ENCODE measurements around the gene TMPRSS9. TPM values are rescaled to one million over a fixed set of nuclear protein-coding genes. Genes with fewer than 3 reads are reported as not detected.

TMPRSS9 gene
- total and polyA plus RNA-seq, 2 experiments from 2014 or later = 0.28 TPM; not detected in 1

DNA sequence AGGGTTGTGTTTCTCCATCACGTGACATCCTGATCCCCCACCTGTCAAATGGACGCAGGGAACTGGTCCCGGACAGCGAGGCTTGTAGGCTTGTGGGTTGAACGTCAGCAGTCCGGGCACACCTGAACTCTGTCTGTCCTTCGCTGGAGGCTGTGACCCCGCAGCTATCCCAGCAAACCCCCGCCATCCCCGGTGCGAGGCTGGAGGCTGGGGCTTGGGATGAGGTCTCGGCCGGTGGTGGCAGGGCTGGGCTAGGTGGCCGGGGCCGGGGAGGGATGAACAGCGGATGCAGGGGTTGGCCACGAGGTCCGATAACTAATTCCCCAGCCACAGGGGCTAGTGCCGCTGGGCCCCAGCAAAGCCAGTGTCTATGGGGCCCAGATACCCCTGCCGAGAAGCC, 40.5 kb upstream of the TMPRSS9 start:
- Histone ChIP-seq H3K27me3 (replicated peaks; ENCODE audit: insufficient read depth) (no peaks in the 10 kb centered on the region), H3K4me3 (no peak overlapping the region), H3K4me1 (ENCODE audit: insufficient read depth) (no peaks in the 10 kb centered on the region), H3K4me2 (ENCODE audit: unreplicated experiment) (no peak overlapping the region), H3K9me3 (ENCODE audit: low read depth) (no peaks in the 10 kb centered on the region), H3K36me3 (ENCODE audit: low read depth) (no peaks in the 10 kb centered on the region), H4K20me1 (ENCODE audit: insufficient read depth) (no peaks in the 10 kb centered on the region), H3K9me2 (ENCODE audit: insufficient read depth) (no peaks in the 10 kb centered on the region), H3F3A (ENCODE audit: insufficient read depth) (peaks cover 12% of the 10 kb centered on the region; the same call in 1 of the 2 replicates), H3K79me2 (ENCODE audit: insufficient read depth) (peaks cover 4% of the 10 kb centered on the region; the same call in 1 of the 2 replicates), H3K27ac (no peak overlapping the region), H2AFZ (no peak overlapping the region), H3K9ac (no peak overlapping the region)
- WGBS, 2 experiments (ENCODE audit: low coverage in 1 of 2, low lambda C conversion rate in 2 of 2, missing lambda C conversion rate in 2 of 2) = 83 to 86% methylated on average over 16 to 20 of the region's 20 CpGs
- no peak for DNase-seq
- TF ChIP-seq EZH2 (IDR thresholded peaks at IDR 0.05; ENCODE audit: insufficient read depth, poor library complexity, severe bottlenecking) (no peak), EZH2phosphoT487 (IDR thresholded peaks at IDR 0.05; ENCODE audit: insufficient read depth, low read depth) (no peak)
- in situ Hi-C loops (cut with MboI) = no loop called here

DNA sequence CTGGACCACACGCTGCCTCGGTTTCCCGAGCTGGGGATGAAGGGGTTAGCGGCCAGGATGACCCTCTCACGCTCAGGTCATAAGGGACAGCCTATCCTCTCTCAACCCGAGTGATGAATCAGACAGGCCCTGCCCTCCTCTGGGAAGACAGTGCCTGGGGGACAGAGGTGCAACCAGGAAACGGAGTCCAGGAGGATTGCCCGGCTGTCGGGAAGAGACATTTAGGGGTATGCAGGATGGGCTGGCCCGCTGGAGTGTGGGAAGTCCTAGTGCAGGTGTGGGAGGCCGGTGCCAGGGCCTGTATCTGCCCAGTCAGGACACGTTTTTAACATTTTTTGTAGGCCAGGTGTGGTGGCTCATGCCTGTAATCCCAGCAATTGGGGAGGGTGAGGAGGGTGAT, 40.0 kb upstream of the TMPRSS9 start:
- Histone ChIP-seq H3K4me3 (no peak overlapping the region), H3K36me3 (ENCODE audit: low read depth) (no peaks in the 10 kb centered on the region), H3K9ac (no peak overlapping the region), H3K9me3 (ENCODE audit: low read depth) (no peaks in the 10 kb centered on the region), H4K20me1 (ENCODE audit: insufficient read depth) (no peaks in the 10 kb centered on the region), H3F3A (ENCODE audit: insufficient read depth) (peaks cover 12% of the 10 kb centered on the region; the same call in 1 of the 2 replicates), H3K9me2 (ENCODE audit: insufficient read depth) (no peaks in the 10 kb centered on the region), H2AFZ (no peak overlapping the region), H3K27ac (no peak overlapping the region), H3K79me2 (ENCODE audit: insufficient read depth) (peaks cover 9% of the 10 kb centered on the region; the same call in 1 of the 2 replicates), H3K4me2 (ENCODE audit: unreplicated experiment) (no peak overlapping the region), H3K4me1 (ENCODE audit: insufficient read depth) (no peaks in the 10 kb centered on the region), H3K27me3 (replicated peaks; ENCODE audit: insufficient read depth) (no peaks in the 10 kb centered on the region)
- DNase-seq = no peak
- in situ Hi-C loops (cut with MboI) = no loop called here
- 52 to 61% methylated on average over 12 of the region's 12 CpGs for WGBS, 2 experiments (ENCODE audit: low coverage in 1 of 2, low lambda C conversion rate in 2 of 2, missing lambda C conversion rate in 2 of 2)
- TF ChIP-seq EZH2 (IDR thresholded peaks at IDR 0.05; ENCODE audit: insufficient read depth, poor library complexity, severe bottlenecking) (no peak), EZH2phosphoT487 (IDR thresholded peaks at IDR 0.05; ENCODE audit: insufficient read depth, low read depth) (no peak)

DNA sequence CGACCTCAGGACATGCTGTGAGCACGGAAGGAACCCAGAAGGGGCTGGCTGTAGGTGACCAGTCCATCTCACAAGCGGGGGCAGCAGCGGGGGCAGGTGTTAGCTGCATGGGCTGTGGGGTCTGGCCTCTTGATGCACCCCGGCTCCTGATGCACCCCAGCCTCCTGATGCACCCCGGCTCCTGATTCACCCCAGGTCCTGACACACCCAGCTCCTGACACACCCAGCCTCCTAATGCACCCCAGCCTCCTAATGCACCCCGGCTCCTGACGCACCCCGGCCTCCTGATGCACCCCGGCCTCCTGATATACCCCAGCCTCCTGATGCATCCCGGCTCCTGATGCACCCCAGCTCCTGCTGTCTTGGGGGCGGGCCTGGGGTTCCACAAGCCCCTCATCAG, 39.1 kb upstream of the TMPRSS9 start:
- no peak for DNase-seq
- H3K9me2 ChIP-seq (ENCODE audit: insufficient read depth) = no peaks in the 10 kb centered on the region
- H3K27me3 ChIP-seq (replicated peaks; ENCODE audit: insufficient read depth) = no peaks in the 10 kb centered on the region
- in situ Hi-C loops (cut with MboI) = no loop called here
- H3K4me1 ChIP-seq (ENCODE audit: insufficient read depth) = no peaks in the 10 kb centered on the region
- H3K4me2 ChIP-seq (ENCODE audit: unreplicated experiment) = no peak overlapping the region
- no peaks in the 10 kb centered on the region for H3K9me3 ChIP-seq (ENCODE audit: low read depth)
- no peaks in the 10 kb centered on the region for H4K20me1 ChIP-seq (ENCODE audit: insufficient read depth)
- WGBS, 2 experiments (ENCODE audit: low coverage in 1 of 2, low lambda C conversion rate in 2 of 2, missing lambda C conversion rate in 2 of 2) = 87 to 93% methylated on average over 12 of the region's 12 CpGs
- H3F3A ChIP-seq (ENCODE audit: insufficient read depth) = peaks cover 12% of the 10 kb centered on the region; the same call in 1 of the 2 replicates
- H3K36me3 ChIP-seq (ENCODE audit: low read depth) = no peaks in the 10 kb centered on the region
- no peak overlapping the region for H3K9ac ChIP-seq
- no peak overlapping the region for H3K27ac ChIP-seq
- H2AFZ ChIP-seq = no peak overlapping the region
- H3K4me3 ChIP-seq = no peak overlapping the region
- TF ChIP-seq EZH2phosphoT487 (IDR thresholded peaks at IDR 0.05; ENCODE audit: insufficient read depth, low read depth) (no peak), EZH2 (IDR thresholded peaks at IDR 0.05; ENCODE audit: insufficient read depth, poor library complexity, severe bottlenecking) (no peak)
- H3K79me2 ChIP-seq (ENCODE audit: insufficient read depth) = peaks cover 16% of the 10 kb centered on the region

DNA sequence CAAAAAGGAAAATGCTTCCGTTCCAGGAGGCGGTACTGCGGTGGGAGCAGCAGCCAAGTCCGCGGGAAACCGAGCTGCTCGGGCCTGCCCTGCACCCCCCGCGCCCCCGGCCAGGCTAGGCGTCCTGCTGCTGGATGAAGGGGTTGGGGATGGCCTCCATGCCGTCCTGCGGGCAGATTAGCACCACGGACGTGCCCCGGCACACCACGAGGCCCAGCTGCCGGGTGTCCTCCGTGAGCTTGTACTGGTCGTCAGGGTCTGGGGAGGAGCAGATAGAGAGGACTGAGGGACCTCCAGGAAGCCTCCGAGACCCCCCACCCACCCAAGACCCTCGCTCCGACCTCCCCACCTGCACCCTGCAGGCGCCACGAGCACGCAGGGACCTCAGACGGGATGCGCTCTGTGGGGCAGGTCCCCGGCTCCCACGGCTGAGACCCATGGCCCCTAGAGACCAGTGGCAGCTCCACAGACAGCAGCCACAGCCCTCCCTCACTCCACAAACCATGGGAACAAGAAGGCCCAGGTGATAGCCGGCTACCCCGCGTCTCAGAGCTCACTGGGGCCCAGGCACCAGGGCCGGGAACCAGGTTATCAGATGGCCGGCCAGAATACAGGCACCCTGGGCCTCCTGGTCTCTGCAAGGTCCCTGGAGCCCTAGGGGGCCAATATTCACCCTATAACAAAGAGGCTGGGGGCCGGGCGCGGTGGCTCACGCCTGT, 38.3 kb upstream of the TMPRSS9 start:
- no peak overlapping the region for H3K4me2 ChIP-seq (ENCODE audit: unreplicated experiment)
- no peaks in the 10 kb centered on the region for H3K27me3 ChIP-seq (replicated peaks; ENCODE audit: insufficient read depth)
- TF ChIP-seq EZH2 (IDR thresholded peaks at IDR 0.05; ENCODE audit: insufficient read depth, poor library complexity, severe bottlenecking) (no peak), EZH2phosphoT487 (IDR thresholded peaks at IDR 0.05; ENCODE audit: insufficient read depth, low read depth) (no peak)
- no peaks in the 10 kb centered on the region for H3K36me3 ChIP-seq (ENCODE audit: low read depth)
- no peaks in the 10 kb centered on the region for H4K20me1 ChIP-seq (ENCODE audit: insufficient read depth)
- H3K4me1 ChIP-seq (ENCODE audit: insufficient read depth) = no peaks in the 10 kb centered on the region
- H3K79me2 ChIP-seq (ENCODE audit: insufficient read depth) = peaks cover 24% of the 10 kb centered on the region
- WGBS, 2 experiments (ENCODE audit: low coverage in 1 of 2, low lambda C conversion rate in 2 of 2, missing lambda C conversion rate in 2 of 2) = 90% methylated on average over 37 to 39 of the region's 39 CpGs
- no peak for DNase-seq
- no peak overlapping the region for H2AFZ ChIP-seq
- H3K9me3 ChIP-seq (ENCODE audit: low read depth) = no peaks in the 10 kb centered on the region
- H3K4me3 ChIP-seq = no peak overlapping the region
- peaks cover 12% of the 10 kb centered on the region; the same call in 1 of the 2 replicates for H3F3A ChIP-seq (ENCODE audit: insufficient read depth)
- H3K9me2 ChIP-seq (ENCODE audit: insufficient read depth) = no peaks in the 10 kb centered on the region
- in situ Hi-C loops (cut with MboI) = no loop called here
- H3K27ac ChIP-seq = no peak overlapping the region
- no peak overlapping the region for H3K9ac ChIP-seq

Measured in GM23248 (cell line).